Measurements from ENCODE around the gene TRIM45. TPM values are rescaled to one million over a fixed set of nuclear protein-coding genes. Genes with fewer than 3 reads are reported as not detected.
A peak's percentile ranks its signal among the peaks of the same experiment; 100 is the strongest.

Gene TRIM45, protein sequence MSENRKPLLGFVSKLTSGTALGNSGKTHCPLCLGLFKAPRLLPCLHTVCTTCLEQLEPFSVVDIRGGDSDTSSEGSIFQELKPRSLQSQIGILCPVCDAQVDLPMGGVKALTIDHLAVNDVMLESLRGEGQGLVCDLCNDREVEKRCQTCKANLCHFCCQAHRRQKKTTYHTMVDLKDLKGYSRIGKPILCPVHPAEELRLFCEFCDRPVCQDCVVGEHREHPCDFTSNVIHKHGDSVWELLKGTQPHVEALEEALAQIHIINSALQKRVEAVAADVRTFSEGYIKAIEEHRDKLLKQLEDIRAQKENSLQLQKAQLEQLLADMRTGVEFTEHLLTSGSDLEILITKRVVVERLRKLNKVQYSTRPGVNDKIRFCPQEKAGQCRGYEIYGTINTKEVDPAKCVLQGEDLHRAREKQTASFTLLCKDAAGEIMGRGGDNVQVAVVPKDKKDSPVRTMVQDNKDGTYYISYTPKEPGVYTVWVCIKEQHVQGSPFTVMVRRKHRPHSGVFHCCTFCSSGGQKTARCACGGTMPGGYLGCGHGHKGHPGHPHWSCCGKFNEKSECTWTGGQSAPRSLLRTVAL
- total RNA-seq, result 1.7 and 2.6 TPM in 2 replicates

DNA sequence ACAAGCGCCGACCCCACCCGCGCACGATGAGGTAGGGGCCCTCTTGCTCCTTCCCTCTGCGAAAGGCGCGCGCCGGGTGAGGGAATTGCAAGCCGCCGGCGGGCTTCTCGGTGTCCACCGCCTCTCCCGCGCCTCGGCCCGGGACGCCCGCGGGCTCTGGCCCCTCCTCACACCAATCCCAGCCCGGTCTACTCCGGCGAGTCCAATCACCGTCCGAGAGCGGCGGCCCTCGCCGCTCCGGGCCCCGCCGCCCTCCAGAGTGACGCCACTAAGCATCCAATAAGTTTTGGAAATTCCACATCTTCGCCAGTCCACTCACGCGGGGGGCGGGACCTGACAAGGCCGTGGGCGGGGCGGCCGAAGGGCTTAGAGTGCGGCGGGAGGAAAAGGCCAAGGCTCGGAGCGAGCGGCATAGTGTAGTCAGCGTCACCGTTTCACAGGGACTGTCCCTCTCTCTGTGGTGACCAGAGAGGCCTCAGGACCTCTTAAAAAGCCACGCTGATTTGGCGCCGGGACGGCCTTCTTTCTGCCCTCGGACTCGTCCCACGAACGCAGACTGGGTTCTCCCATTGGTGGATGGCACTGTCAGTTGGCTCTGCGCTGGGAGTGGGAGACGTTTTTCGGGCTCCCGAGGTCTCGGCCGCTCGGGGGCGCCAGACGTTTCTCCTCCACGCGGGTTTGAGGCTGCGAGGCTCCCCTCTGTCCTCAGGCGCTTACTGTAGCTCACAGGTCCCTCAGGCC lies at the start of gene TRIM45:
TSS of gene TRIM45 (minus strand) at position 161 of the 741 bp plus-strand sequence. CDS start 548 bp downstream, outside the sequence.
- TF ChIP-seq, protein P1, sequence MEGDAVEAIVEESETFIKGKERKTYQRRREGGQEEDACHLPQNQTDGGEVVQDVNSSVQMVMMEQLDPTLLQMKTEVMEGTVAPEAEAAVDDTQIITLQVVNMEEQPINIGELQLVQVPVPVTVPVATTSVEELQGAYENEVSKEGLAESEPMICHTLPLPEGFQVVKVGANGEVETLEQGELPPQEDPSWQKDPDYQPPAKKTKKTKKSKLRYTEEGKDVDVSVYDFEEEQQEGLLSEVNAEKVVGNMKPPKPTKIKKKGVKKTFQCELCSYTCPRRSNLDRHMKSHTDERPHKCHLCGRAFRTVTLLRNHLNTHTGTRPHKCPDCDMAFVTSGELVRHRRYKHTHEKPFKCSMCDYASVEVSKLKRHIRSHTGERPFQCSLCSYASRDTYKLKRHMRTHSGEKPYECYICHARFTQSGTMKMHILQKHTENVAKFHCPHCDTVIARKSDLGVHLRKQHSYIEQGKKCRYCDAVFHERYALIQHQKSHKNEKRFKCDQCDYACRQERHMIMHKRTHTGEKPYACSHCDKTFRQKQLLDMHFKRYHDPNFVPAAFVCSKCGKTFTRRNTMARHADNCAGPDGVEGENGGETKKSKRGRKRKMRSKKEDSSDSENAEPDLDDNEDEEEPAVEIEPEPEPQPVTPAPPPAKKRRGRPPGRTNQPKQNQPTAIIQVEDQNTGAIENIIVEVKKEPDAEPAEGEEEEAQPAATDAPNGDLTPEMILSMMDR (IDR thresholded peaks at IDR 0.05; ENCODE audit: insufficient read depth, low read depth, low read length), result peak; percentile 78
- peak within 1 kb of the TSS; percentile 81 for H3K4me3 ChIP-seq (ENCODE audit: low read depth, low read length)
- peak; percentile 97 for DNase-seq (ENCODE audit: low read depth)

- H3K4me3 ChIP-seq (ENCODE audit: low read depth, low read length), result no peak overlapping the region
- TF ChIP-seq, protein P1 (IDR thresholded peaks at IDR 0.05; ENCODE audit: insufficient read depth, low read depth, low read length), result no peak
- DNase-seq (ENCODE audit: low read depth), result no peak
These were observed 48.5 kb upstream of the TRIM45 start for GRCh38 chr1:117169871-117170596.

DNA sequence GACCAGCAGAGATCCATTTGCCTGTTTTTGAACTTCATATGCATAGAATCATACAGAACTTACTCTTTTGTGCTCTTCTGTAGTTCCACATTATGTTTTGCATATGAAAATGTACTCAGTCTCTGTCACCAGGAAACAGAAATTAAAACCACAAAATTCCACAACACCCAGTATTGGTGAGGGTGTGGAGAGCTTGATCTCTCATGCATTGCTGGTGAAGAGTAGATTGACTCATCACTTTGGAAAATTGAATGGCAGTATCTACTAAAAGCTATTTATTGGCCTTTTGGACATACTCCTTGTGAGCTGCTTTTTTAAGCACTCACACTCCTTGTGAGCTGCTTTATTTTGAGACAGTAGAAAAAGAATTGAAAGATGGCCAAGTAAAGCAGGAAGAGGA lies 45.9 kb upstream of the TRIM45 start:
- DNase-seq (ENCODE audit: low read depth), result no peak
- H3K4me3 ChIP-seq (ENCODE audit: low read depth, low read length), result no peak overlapping the region
- TF ChIP-seq, protein P1 (IDR thresholded peaks at IDR 0.05; ENCODE audit: insufficient read depth, low read depth, low read length), result no peak

- TF ChIP-seq, protein P1 (IDR thresholded peaks at IDR 0.05; ENCODE audit: insufficient read depth, low read depth, low read length), result no peak
- DNase-seq (ENCODE audit: low read depth), result peak; percentile 87
- H3K4me3 ChIP-seq (ENCODE audit: low read depth, low read length), result no peak overlapping the region
These were observed 44.5 kb upstream of the TRIM45 start for GRCh38 chr1:117166076-117166475.

DNA sequence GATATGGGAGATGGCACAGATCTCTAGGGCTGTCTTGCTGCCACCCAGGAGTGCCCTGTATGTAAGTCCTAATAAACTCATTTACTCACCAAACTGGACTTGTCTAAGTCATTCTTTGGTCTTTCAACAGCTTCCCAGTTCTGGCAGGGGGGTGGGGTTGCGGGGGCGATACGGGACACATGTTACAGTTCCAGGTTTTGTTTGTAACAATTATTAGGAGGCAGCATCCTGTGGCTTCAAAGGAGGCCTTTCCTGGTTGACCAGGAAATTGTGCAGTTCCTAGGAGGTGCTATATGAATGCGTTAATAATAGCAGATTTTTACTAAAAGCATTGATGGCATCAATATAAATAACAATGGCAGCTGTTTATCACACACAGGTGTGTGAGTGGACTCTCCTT lies 42.7 kb upstream of the TRIM45 start:
- no peak overlapping the region for H3K4me3 ChIP-seq (ENCODE audit: low read depth, low read length)
- DNase-seq (ENCODE audit: low read depth), result no peak
- TF ChIP-seq, protein P1 (IDR thresholded peaks at IDR 0.05; ENCODE audit: insufficient read depth, low read depth, low read length), result no peak

GRCh38 chr1:117162816-117163215 lies 41.3 kb upstream of the TRIM45 start:
- TF ChIP-seq, protein P1 (IDR thresholded peaks at IDR 0.05; ENCODE audit: insufficient read depth, low read depth, low read length), result no peak
- H3K4me3 ChIP-seq (ENCODE audit: low read depth, low read length), result no peak overlapping the region
- no peak for DNase-seq (ENCODE audit: low read depth)

Measured in fibroblast of villous mesenchyme (primary cell).